IPS-15b (cell line): ENCODE results near the gene FSTL4.

ENCODE experiments used
- H3K27me3 ChIP-seq: one replicate; pipeline ENCODE4 v1.6.1; 2013; ENCODE audit warnings: low read length; ENCODE audit not compliant: control insufficient read depth, insufficient read depth
- H3K36me3 ChIP-seq: one replicate; pipeline ENCODE4 v1.6.1; 2013; ENCODE audit warnings: low read length; ENCODE audit not compliant: control insufficient read depth, insufficient read depth
- H3K4me1 ChIP-seq: one replicate; pipeline ENCODE4 v1.6.1; 2013; ENCODE audit warnings: mild to moderate bottlenecking, low read length; ENCODE audit not compliant: control insufficient read depth, insufficient read depth
- H3K4me3 ChIP-seq: one replicate; pipeline ENCODE4 v1.5.1; 2013; ENCODE audit warnings: low read depth, low read length
- H3K9ac ChIP-seq: one replicate; pipeline ENCODE4 v1.6.1; 2013; ENCODE audit warnings: low read depth, mild to moderate bottlenecking, low read length
- H3K9me3 ChIP-seq: one replicate; pipeline ENCODE4 v1.6.1; 2013; ENCODE audit warnings: mild to moderate bottlenecking, low read length; ENCODE audit not compliant: control insufficient read depth, insufficient read depth

The FSTL4 gene

GRCh38 chr5:133385346-133385745 is 227.0 kb downstream of the FSTL4 start:
- H3K9ac ChIP-seq, result no peak overlapping the region
- H3K27me3 ChIP-seq, result no peaks in the 10 kb centered on the region
- H3K4me3 ChIP-seq, result no peak overlapping the region
- no peaks in the 10 kb centered on the region for H3K9me3 ChIP-seq
- peaks cover 13% of the 10 kb centered on the region for H3K4me1 ChIP-seq
- no peaks in the 10 kb centered on the region for H3K36me3 ChIP-seq

GRCh38 chr5:133384903-133385302 is 227.4 kb downstream of the FSTL4 start:
- Histone ChIP-seq H3K27me3 (no peaks in the 10 kb centered on the region), H3K4me3 (no peak overlapping the region), H3K36me3 (no peaks in the 10 kb centered on the region), H3K9me3 (no peaks in the 10 kb centered on the region), H3K4me1 (peaks cover 13% of the 10 kb centered on the region), H3K9ac (no peak overlapping the region)

GRCh38 chr5:133384120-133384855 is 228.1 kb downstream of the FSTL4 start:
- Histone ChIP-seq H3K4me3 (no peak overlapping the region), H3K36me3 (no peaks in the 10 kb centered on the region), H3K4me1 (peaks cover 13% of the 10 kb centered on the region), H3K9me3 (no peaks in the 10 kb centered on the region), H3K9ac (no peak overlapping the region), H3K27me3 (no peaks in the 10 kb centered on the region)

GRCh38 chr5:133383580-133383939 is 228.8 kb downstream of the FSTL4 start:
- Histone ChIP-seq H3K27me3 (no peaks in the 10 kb centered on the region), H3K4me3 (no peak overlapping the region), H3K9me3 (no peaks in the 10 kb centered on the region), H3K36me3 (no peaks in the 10 kb centered on the region), H3K9ac (no peak overlapping the region), H3K4me1 (peaks cover 13% of the 10 kb centered on the region)

GRCh38 chr5:133382661-133383579 is 229.4 kb downstream of the FSTL4 start:
- Histone ChIP-seq H3K4me3 (no peak overlapping the region), H3K27me3 (no peaks in the 10 kb centered on the region), H3K9ac (no peak overlapping the region), H3K9me3 (no peaks in the 10 kb centered on the region), H3K36me3 (no peaks in the 10 kb centered on the region), H3K4me1 (peaks cover 13% of the 10 kb centered on the region)

GRCh38 chr5:133381571-133382365 is 230.6 kb downstream of the FSTL4 start:
- H3K9ac ChIP-seq, result no peak overlapping the region
- H3K27me3 ChIP-seq, result no peaks in the 10 kb centered on the region
- no peaks in the 10 kb centered on the region for H3K36me3 ChIP-seq
- peaks cover 4% of the 10 kb centered on the region for H3K9me3 ChIP-seq
- H3K4me3 ChIP-seq, result no peak overlapping the region
- peaks cover 13% of the 10 kb centered on the region for H3K4me1 ChIP-seq

- Histone ChIP-seq H3K9me3 (peaks cover 6% of the 10 kb centered on the region), H3K9ac (no peak overlapping the region), H3K4me1 (peaks cover 13% of the 10 kb centered on the region), H3K27me3 (no peaks in the 10 kb centered on the region), H3K36me3 (no peaks in the 10 kb centered on the region), H3K4me3 (no peak overlapping the region)
Observed at GRCh38 chr5:133381041-133381440, 231.3 kb downstream of the FSTL4 start.

- peaks cover 6% of the 10 kb centered on the region for H3K9me3 ChIP-seq
- H3K36me3 ChIP-seq, result no peaks in the 10 kb centered on the region
- no peak overlapping the region for H3K4me3 ChIP-seq
- H3K9ac ChIP-seq, result no peak overlapping the region
- H3K27me3 ChIP-seq, result no peaks in the 10 kb centered on the region
- no peaks in the 10 kb centered on the region for H3K4me1 ChIP-seq
Observed at GRCh38 chr5:133377736-133378135, 234.6 kb downstream of the FSTL4 start.

- Histone ChIP-seq H3K27me3 (no peaks in the 10 kb centered on the region), H3K9ac (no peak overlapping the region), H3K4me3 (no peak overlapping the region), H3K4me1 (peaks cover 2% of the 10 kb centered on the region), H3K36me3 (no peaks in the 10 kb centered on the region), H3K9me3 (peaks cover 6% of the 10 kb centered on the region)
Observed at GRCh38 chr5:133376986-133377385, 235.4 kb downstream of the FSTL4 start.

GRCh38 chr5:133373121-133373870 is 239.0 kb downstream of the FSTL4 start:
- Histone ChIP-seq H3K4me1 (peaks cover 2% of the 10 kb centered on the region), H3K4me3 (no peak overlapping the region), H3K27me3 (no peaks in the 10 kb centered on the region), H3K36me3 (no peaks in the 10 kb centered on the region), H3K9me3 (peaks cover 6% of the 10 kb centered on the region), H3K9ac (no peak overlapping the region)
